Osteocyte (in vitro differentiated cells): ENCODE data around the gene PHKB. TPM values are rescaled to one million over a fixed set of nuclear protein-coding genes. Genes with fewer than 3 reads are reported as not detected.

Experiments
- DNase-seq: peaks from one replicate; pipeline ENCODE4 v3.0.0; 2021; ENCODE audit warnings: mixed read lengths; ENCODE audit not compliant: unreplicated experiment; ENCODE audit errors: extremely low spot score
- H3K27ac Mint-ChIP-seq: one replicate; pipeline ENCODE4 v1.8.0; 2021; ENCODE audit warnings: mild to moderate bottlenecking, mixed read lengths; ENCODE audit not compliant: unreplicated experiment
- H3K27me3 Mint-ChIP-seq: one replicate; pipeline ENCODE4 v1.8.0; 2021; ENCODE audit warnings: mixed read lengths; ENCODE audit not compliant: unreplicated experiment
- H3K36me3 Mint-ChIP-seq: one replicate; pipeline ENCODE4 v1.8.0; 2021; ENCODE audit warnings: mixed read lengths; ENCODE audit not compliant: unreplicated experiment
- H3K4me1 Mint-ChIP-seq: one replicate; pipeline ENCODE4 v1.8.0; 2021; ENCODE audit warnings: mixed read lengths; ENCODE audit not compliant: unreplicated experiment
- H3K4me3 Mint-ChIP-seq: one replicate; pipeline ENCODE4 v1.8.0; 2021; ENCODE audit warnings: mild to moderate bottlenecking, moderate library complexity, mixed read lengths; ENCODE audit not compliant: unreplicated experiment
- H3K9me3 Mint-ChIP-seq: one replicate; pipeline ENCODE4 v1.8.0; 2021; ENCODE audit warnings: mixed read lengths; ENCODE audit not compliant: unreplicated experiment
- CTCF ChIP-seq: fragments of 200-600 bp; sonication (generic); IDR thresholded peaks from 2 replicates; pipeline ENCODE4 v1.5.0; 2021; ENCODE audit warnings: antibody characterized with exemption, mild to moderate bottlenecking, moderate library complexity
- total RNA-seq: library from RNA; stranded (reverse); gene quantifications from 2 replicates; pipeline ENCODE4 v1.2.1, GENCODE V29; 2021

PHKB gene
- total RNA-seq, 1 donor from 2014 or later: 64.3 TPM

GRCh38 chr16:47561286-47561685, 100.2 kb downstream of the PHKB start:
- no peak for TF ChIP-seq CTCF
- DNase-seq: no peak
- H3K4me3 Mint-ChIP-seq: no peak overlapping the region
- H3K9me3 Mint-ChIP-seq: peaks cover 27% of the 10 kb centered on the region
- H3K27ac Mint-ChIP-seq: no peak overlapping the region
- peaks cover 14% of the 10 kb centered on the region for H3K4me1 Mint-ChIP-seq
- no peaks in the 10 kb centered on the region for H3K27me3 Mint-ChIP-seq
- H3K36me3 Mint-ChIP-seq: peaks cover 25% of the 10 kb centered on the region

- Mint-ChIP-seq H3K4me3 (no peak overlapping the region), H3K9me3 (peaks cover 32% of the 10 kb centered on the region), H3K36me3 (peaks cover 24% of the 10 kb centered on the region), H3K4me1 (peaks cover 14% of the 10 kb centered on the region), H3K27ac (no peak overlapping the region), H3K27me3 (no peaks in the 10 kb centered on the region)
- DNase-seq: no peak
- no peak for TF ChIP-seq CTCF
Observed at GRCh38 chr16:47562366-47562765, 101.2 kb downstream of the PHKB start.

GRCh38 chr16:47565454-47565853, 104.3 kb downstream of the PHKB start:
- no peak for DNase-seq
- peaks cover 36% of the 10 kb centered on the region for H3K9me3 Mint-ChIP-seq
- H3K36me3 Mint-ChIP-seq: peaks cover 18% of the 10 kb centered on the region
- H3K27me3 Mint-ChIP-seq: no peaks in the 10 kb centered on the region
- TF ChIP-seq CTCF: no peak
- no peak overlapping the region for H3K4me3 Mint-ChIP-seq
- H3K27ac Mint-ChIP-seq: peak overlapping the region; percentile 36
- peaks cover 18% of the 10 kb centered on the region for H3K4me1 Mint-ChIP-seq

- peaks cover 36% of the 10 kb centered on the region for H3K9me3 Mint-ChIP-seq
- no peak for TF ChIP-seq CTCF
- H3K27ac Mint-ChIP-seq: no peak overlapping the region
- peaks cover 17% of the 10 kb centered on the region for H3K36me3 Mint-ChIP-seq
- peaks cover 18% of the 10 kb centered on the region for H3K4me1 Mint-ChIP-seq
- H3K27me3 Mint-ChIP-seq: no peaks in the 10 kb centered on the region
- DNase-seq: no peak
- no peak overlapping the region for H3K4me3 Mint-ChIP-seq
Observed at GRCh38 chr16:47567321-47567720, 106.2 kb downstream of the PHKB start.

GRCh38 chr16:47568351-47568750, 107.2 kb downstream of the PHKB start:
- no peak overlapping the region for H3K4me3 Mint-ChIP-seq
- no peak for TF ChIP-seq CTCF
- H3K27me3 Mint-ChIP-seq: no peaks in the 10 kb centered on the region
- no peak for DNase-seq
- H3K9me3 Mint-ChIP-seq: peaks cover 36% of the 10 kb centered on the region
- peaks cover 15% of the 10 kb centered on the region for H3K36me3 Mint-ChIP-seq
- H3K27ac Mint-ChIP-seq: no peak overlapping the region
- peaks cover 18% of the 10 kb centered on the region for H3K4me1 Mint-ChIP-seq
